Measurements from ENCODE around the gene FASTKD1.

The FASTKD1 gene

DNA sequence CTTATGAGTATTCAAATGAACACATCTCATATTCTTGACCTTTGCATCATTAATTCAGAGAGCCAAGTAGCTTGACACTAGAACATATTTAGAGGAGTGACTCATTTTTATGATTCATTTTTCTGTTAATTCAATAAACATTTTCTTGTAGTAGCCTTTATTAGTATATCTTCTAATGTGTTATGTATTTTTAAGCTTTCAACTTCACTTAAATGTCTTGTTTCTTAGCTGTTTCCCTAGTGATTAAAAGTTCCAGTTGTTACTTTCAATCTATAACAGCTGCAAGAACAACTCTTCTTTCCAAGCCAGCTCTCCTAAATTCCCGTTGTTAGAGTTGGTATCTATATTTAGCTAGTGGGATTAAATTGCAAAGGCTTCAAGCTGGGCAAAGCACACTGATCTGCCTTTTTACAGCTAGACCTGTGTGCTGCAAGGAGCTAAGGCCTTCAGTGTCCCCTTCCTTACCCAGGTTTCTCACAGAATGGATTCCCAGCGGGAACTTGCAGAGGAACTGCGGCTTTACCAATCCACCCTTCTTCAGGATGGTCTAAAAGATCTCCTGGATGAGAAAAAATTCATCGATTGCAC, 64.3 kb downstream of the FASTKD1 start, which contains the start of gene KLHL41:
TSS of gene KLHL41 (plus strand) at position 405 of the 588 bp plus-strand sequence. CDS start at position 482, 77 bp downstream.
- DNase-seq (ENCODE audit: low spot score) = no peak

DNA sequence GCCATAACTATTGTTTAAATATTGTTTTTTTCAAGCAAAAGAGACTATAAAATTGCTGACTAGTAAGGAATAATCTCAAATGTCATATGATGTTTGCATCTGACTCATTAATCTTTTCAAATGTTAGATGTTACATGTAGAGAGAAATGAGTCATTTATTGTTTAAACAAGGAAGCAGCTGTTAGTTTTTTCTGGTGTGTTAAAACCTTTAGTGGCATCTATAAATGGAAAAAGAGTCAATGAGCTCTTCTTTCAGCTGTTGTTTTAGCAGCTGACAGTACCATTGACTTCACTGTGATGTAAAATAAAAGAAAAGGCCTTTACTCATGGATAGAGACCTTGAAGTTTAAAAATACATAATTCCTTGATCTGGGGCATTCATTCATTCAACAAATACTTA, 66.0 kb downstream of the FASTKD1 start:
- DNase-seq (ENCODE audit: low spot score) = no peak

DNA sequence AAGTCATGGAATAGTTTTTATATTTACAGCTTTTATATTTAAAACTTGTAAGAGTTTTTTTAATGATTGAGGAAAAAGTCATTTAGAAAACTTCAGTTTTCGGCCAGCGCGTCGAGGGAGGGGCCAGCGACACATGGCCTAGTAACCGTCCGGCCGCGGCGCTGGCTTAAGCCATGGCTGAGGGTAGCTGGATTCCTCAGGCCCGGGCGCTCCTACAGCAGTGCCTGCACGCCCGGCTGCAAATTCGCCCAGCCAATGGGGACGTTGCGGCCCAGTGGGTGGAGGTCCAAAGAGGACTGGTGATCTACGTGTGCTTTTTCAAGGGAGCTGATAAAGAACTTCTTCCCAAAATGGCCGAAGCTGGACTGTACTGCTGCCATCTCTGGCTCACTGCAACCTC, 69.0 kb downstream of the FASTKD1 start:
- no peak for DNase-seq (ENCODE audit: low spot score)

DNA sequence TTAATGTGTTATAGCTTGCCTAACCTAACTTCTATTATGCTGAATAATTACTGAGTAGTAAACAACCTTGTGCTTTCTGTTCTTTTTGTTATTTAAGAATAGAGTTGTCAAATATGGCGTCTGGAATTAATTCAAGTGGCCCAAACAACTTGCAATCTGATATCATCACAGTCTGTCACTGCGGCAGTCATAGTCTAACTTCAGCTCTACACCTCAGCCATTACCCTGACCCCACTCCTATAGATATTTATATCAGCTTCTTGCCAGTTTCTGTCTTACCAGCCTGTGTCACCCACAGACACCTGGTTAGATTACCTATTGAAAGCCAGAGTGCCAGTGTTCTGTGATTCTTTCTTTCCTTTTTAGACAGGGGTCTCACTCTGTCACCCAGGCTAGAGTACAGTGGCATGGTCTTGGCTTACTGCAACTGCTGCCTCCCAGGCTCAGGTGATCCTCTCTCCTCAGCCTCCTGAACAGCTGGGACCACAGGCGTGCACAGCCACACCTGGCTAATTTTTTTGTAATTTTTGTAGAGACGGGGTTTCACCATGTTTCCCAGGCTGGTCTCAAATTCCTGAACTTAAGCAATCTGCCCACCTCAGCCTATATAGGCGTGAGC, 78.2 kb downstream of the FASTKD1 start:
- no peak for DNase-seq (ENCODE audit: low spot score)

DNA sequence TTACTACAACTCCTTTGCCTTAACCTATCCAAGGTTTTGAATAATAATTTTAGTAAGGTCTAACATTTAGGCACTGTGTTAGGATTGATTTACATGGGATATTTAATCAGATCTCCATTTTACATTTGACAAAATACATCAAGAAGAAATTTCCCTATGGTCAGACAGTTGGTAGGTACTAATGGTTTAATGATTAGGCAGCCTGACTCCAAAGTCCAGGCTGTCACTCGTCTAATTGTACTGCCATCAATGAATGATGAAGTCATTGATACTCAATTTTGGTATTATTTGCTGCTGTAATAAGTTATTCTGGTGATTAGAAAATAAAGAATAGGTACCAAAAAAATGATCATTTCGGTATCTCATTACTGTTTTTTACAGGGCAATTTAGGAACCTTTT, 80.3 kb downstream of the FASTKD1 start:
- DNase-seq (ENCODE audit: low spot score) = no peak

DNA sequence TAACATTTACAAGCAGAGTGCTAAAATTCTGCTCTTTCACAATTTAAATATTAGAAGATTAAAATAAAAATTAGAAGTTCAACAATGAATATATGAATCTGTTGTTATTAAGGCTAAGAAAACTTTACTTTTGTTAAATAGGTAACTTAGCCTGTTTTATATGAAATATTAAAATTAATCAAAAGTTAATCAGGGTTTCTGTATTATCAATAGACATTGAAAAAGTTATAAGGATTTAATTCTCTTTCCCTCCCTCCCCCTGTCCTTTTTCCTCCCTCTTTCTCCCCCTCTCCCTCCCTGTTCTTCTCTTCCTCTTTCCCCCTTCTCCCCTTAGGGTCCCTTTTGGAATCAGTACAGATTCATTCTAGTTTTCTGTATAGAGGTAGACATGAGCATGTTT, 82.3 kb downstream of the FASTKD1 start:
- no peak for DNase-seq (ENCODE audit: low spot score)

DNA sequence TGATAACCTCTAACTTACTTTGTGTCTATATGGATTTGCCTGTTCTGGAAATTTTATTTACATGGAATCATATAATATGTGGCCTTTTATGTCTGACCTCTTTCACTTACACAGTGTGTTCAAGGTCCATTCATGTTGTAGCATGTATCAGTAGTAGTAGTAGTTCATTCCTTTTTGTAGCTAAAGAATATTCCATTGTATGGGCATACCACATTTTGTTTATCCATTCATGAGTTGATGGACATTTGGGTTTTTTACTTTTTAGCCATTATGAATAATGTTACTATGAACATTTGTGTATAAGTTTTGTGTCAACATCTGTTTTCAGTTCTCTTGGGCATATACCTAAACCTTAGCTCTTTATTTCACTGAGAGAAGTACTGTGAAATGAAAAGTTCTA, 82.8 kb downstream of the FASTKD1 start:
- no peak for DNase-seq (ENCODE audit: low spot score)

DNA sequence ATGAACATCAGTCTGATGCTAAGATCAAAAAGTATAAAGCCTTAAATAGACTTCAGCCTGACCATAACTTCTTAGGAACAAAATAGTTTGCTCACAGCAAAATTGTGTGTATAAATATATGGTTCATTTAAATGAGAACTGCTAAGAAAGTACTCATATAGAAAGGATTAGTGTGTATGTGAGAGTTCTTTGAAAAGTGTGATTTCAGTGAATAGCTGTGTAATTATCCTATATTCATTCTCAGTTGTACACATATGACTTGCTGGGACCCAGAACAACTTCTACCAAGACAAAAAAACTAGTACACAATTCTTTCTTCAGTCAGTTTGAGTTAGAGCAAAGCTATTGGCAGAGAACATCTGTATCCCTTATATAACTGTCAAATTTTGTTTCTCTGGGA, 87.2 kb downstream of the FASTKD1 start:
- DNase-seq (ENCODE audit: low spot score) = no peak

DNA sequence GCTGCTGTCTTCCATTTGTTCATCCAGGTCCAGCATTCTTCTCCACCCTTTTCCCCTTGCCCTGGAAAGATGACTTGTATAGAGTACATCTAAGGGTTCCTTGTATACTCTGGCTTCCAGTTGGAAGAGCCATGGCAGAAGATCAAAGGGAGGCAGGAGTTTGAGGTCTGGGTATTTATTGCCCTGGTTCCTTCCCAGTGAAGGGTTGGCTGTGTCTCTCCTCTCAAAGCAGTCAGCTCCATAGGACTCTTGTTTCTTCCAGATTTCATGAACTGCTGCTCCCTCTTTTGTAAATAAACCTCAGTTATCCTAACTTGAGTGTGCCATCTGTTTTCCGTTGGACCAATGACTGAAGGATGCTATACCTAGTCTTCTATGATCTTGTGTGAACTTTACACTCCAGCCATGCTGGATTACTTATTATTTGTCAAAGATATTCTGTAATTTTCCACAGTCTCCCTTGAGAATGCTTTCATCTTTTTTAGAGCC, 88.0 kb downstream of the FASTKD1 start:
- DNase-seq (ENCODE audit: low spot score) = no peak

DNA sequence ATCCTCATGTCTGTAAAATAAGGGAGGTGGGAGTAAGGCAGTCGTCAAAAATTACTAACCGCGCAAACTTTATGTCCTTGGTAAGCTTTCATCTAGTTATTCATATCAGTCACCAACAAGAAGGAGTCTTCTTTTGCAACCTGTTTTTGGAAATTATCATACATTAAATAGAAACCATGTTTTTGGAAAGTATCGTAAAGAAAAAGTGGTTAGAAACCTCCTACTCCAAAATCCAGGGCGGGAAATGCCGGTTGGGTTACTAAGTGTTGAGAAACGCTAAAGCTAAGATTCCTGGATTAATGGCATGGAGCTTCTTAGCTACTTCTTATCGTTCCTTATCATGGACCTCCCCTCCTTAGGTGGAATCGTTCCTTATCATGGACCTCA, 93.6 kb downstream of the FASTKD1 start:
- DNase-seq (ENCODE audit: low spot score) = no peak
